Fibroblast of mammary gland (primary cell): ENCODE data around the gene TREX2.

ENCODE experiments used
- DNase-seq: peaks from one replicate; pipeline ENCODE4 v3.0.0-alpha.2; 2010; ENCODE audit warnings: low read depth
- H3K4me3 ChIP-seq: 2 replicates; pipeline ENCODE4 v1.5.1; 2011; ENCODE audit warnings: low read depth, mild to moderate bottlenecking, low read length, moderate library complexity; ENCODE audit not compliant: control insufficient read depth
- TF ChIP-seq, protein P1 (sequence below): conservative IDR thresholded peaks from 2 replicates; pipeline ENCODE4 v1.5.1; 2011; ENCODE audit warnings: low read depth, low read length, inconsistent platforms; ENCODE audit not compliant: control insufficient read depth, insufficient read depth

The TREX2 gene, protein sequence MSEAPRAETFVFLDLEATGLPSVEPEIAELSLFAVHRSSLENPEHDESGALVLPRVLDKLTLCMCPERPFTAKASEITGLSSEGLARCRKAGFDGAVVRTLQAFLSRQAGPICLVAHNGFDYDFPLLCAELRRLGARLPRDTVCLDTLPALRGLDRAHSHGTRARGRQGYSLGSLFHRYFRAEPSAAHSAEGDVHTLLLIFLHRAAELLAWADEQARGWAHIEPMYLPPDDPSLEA

DNA sequence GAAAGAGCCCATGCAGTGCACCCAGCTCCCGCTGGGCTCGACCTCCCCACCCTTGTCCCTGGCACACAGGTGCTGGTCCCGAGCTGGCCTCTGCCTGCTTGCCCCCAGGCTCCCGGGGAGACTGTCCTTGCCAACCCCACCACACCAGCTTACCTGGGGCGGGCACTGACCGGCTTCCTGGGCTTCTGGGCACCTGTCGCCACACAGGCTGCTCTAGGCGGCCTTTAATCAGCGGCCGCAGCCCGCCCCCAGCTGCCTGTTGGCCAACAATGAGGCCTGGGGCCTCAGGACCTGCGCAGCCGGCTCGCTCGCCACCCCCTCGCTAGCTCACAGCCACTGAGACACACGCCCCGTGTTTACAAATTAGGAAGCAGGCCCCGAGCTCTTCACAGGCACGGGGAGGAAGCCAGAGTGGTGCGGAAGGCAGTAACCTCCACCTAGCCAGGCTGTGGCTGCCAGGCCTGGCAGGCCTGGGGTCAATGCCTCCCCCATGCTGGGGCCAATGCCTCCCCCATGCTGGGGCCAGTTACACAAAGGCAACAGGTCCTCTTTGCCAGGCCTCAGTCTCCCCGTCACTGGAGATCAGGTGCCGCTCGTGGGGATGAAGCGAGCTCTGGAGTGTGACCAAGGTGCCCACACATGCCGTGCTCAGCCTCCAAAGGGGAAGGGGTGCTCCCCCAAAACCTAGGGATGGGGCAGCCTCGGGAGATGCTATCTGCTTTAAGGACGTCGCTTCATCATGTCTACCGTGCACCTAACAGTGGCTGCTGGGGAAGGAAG is at the start of gene TREX2:
TREX2 (minus strand) TSS at position 201 of the 780 bp plus-strand sequence. CDS start 626 bp downstream, outside the sequence.
- DNase-seq: no peak
- TF ChIP-seq, protein P1, sequence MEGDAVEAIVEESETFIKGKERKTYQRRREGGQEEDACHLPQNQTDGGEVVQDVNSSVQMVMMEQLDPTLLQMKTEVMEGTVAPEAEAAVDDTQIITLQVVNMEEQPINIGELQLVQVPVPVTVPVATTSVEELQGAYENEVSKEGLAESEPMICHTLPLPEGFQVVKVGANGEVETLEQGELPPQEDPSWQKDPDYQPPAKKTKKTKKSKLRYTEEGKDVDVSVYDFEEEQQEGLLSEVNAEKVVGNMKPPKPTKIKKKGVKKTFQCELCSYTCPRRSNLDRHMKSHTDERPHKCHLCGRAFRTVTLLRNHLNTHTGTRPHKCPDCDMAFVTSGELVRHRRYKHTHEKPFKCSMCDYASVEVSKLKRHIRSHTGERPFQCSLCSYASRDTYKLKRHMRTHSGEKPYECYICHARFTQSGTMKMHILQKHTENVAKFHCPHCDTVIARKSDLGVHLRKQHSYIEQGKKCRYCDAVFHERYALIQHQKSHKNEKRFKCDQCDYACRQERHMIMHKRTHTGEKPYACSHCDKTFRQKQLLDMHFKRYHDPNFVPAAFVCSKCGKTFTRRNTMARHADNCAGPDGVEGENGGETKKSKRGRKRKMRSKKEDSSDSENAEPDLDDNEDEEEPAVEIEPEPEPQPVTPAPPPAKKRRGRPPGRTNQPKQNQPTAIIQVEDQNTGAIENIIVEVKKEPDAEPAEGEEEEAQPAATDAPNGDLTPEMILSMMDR: no peak
- H3K4me3 ChIP-seq: no peak within 1 kb of the TSS

DNA sequence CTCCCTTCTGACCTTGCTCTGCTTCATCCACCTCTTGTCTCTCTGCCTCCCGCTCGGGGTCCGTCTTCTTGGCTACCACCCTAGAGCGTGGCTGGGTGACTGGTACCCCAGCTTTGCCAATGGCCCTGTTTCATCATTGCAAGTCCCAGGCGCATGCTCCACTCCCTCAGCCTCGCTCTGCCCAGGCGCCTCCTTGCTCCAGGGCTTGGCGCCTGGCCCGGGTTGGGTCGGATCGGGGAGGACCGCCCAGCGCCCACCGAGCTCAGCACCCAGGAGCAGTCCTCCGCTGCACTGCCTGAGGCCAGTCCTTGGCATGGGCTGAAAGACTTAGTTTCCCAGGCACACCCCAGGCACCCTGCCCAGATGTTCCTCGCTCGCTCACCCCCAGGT is 49.5 kb upstream of the TREX2 start:
- peak overlapping the region; percentile 54 for H3K4me3 ChIP-seq
- TF ChIP-seq, protein P1: no peak
- DNase-seq: no peak

DNA sequence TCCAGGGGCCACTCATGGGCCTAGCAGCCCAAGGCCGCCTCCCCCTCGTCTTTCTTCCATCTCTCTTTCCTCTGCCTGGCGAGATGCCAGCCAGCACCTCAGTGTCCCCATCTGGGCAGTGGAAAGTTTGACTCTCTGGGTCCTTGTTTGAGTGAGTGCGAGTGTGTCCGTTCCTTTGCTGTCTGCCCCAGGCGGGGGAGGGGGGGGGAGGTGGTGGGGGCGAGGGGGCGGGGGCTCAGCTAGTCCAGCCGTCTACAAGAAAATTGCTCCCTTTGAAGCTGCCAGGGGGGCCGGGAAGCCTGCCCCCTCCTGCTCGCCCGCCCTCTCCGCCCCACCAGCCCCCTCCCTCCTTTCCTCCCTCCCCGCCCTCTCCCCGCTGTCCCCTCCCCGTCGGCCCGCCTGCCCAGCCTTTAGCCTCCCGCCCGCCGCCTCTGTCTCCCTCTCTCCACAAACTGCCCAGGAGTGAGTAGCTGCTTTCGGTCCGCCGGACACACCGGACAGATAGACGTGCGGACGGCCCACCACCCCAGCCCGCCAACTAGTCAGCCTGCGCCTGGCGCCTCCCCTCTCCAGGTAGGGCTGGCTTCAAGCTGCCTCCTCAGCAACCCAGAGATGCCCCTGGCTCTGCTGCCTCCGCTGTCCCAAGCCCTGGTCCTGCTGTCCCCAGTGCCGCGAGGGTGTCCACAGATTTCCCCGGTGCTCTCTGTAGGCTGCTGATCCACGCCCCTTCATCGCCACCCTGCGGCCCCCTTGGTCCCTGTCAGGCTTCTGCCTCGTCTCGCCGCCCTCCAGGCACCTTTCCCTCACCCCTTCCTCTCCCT is 48.9 kb upstream of the TREX2 start, which contains the start of gene BGN:
BGN (plus strand) TSS at position 440 of the 821 bp plus-strand sequence. CDS start 9,652 bp downstream, outside the sequence.
- TF ChIP-seq, protein P1: peak; percentile 35
- peak within 1 kb of the TSS; percentile 54 for H3K4me3 ChIP-seq
- peak; percentile 34 for DNase-seq

DNA sequence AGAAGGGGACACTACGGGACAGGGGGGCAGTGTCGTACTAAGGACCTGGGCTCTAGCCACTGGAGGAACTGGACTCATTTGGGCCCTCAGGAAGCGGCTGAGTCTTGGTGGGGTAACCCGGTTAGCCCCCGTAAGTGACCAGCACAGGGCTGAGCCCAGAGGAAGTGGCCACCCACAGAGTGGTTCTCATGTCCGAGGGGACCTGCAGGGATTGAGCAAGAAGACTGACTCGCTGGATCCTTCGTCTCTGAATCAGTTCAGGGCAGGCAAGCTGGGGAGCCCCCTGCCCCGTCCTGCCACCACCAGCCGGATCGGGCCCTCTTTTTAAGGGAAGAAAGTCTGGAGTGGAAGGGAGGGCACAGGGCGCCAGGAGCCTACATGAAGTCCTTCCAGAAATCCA is 48.2 kb upstream of the TREX2 start:
- H3K4me3 ChIP-seq: no peak overlapping the region
- peak; percentile 41 for DNase-seq
- TF ChIP-seq, protein P1: no peak

DNA sequence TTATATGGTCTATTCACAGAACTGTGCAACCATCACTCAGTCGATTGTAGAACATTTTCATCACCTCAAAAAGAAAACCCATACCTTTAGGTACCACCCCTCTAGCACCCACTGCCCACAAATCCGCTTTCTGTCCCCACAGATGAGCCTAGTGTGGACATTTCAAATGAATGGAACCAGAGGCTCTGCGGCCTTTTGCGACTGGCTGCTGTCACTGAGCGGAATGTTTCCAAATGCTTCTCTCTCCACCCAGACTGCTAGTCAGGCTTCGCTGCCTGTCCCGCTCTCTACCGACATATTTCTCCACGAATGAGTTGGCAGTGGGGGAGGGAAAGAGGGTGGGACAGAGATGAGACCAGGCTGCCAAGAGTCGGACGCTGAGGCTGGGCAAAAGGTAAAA is 47.2 kb upstream of the TREX2 start:
- H3K4me3 ChIP-seq: no peak overlapping the region

DNA sequence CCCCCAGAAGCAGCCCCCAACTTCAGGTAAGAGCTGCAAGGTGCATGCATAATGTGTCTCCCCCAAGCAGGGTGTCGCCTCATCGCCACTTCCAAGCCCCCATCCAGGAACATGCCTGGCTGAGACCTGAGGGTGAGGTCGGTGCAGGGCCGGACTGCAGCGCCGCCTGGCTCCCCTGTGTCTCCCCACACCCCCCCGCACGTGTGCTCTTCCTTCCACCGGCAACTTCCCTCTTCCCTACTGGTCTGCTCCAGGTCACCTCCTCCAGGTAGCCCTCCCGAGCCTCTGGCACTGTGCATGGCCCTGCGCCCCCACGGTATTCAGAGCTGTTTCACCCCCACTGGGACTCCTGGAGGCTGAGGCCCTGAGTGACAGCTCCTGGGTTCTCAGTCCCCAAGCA is 46.7 kb upstream of the TREX2 start:
- no peak overlapping the region for H3K4me3 ChIP-seq
- TF ChIP-seq, protein P1: no peak
- no peak for DNase-seq

More for the DNA sequence above, 47.2 kb upstream of the TREX2 start:
- TF ChIP-seq, protein P1: no peak
- DNase-seq: no peak
